K562 (cell line): Measurements from ENCODE around the gene PALLD. TPM values are rescaled to one million over a fixed set of nuclear protein-coding genes. Genes with fewer than 3 reads are reported as not detected.

Experiments used
- ATAC-seq: fragments of 200-7000 bp; cut with Tn5 transposase; 3 replicates; pipeline ENCODE4 v1.9.1; 2020; ENCODE audit warnings: moderate library complexity
- BruUV-seq: library from RNA; stranded (reverse); fragments of 400-500 nt; replicated peaks from 2 replicates; lab custom pipeline; 2021; lab: Mats Ljungman, UMichigan
- CTCF ChIA-PET: fragments of 300-600 bp; formaldehyde crosslinking; extraction: SDS; loops from one replicate; lab custom pipeline; 2021; ENCODE audit warnings: low intra/inter-chr PET ratio; lab: Yijun Ruan, JAX
- POLR2A ChIA-PET: fragments of 300-600, 350-650 bp; sonication (Branson Sonifier 250); formaldehyde crosslinking; extraction: SDS; loops from one replicate; lab custom pipeline; 2021; ENCODE audit warnings: antibody characterized with exemption, inconsistent platforms; lab: Yijun Ruan, JAX
- DNase-seq, 4 experiments: peaks; one replicate each; pipeline versions ENCODE4 v3.0.0 to v3.0.0-alpha.2; 2011 to 2018; ENCODE audit warnings: low spot score in 3 of 4, mixed read lengths in 3 of 4; ENCODE audit errors: extremely low read depth in 1 of 4
- FAIRE-seq: peaks from 2 replicates; lab custom pipeline; 2011; peaks lifted over from hg19 to GRCh38; lab: Jason Lieb, UNC
- H2AFZ ChIP-seq: 2 replicates; pipeline ENCODE4 v1.6.0; 2011; ENCODE audit warnings: low read depth, low read length, control low read depth, inconsistent platforms
- H3K27ac ChIP-seq: fragments of 200-600 bp; 3 replicates; pipeline ENCODE4 v1.8.0; 2011; ENCODE audit warnings: low read depth, mild to moderate bottlenecking, control low read depth, inconsistent platforms, low read length, moderate library complexity, mixed read lengths; ENCODE audit errors: extremely low read depth
- H3K27me3 ChIP-seq, 2 experiments: fragments of 300-600 bp in 1 of 2; 2 replicates in 1 of 2; 3 replicates in 1 of 2; pipeline versions ENCODE4 v1.6.0 to v1.8.0; 2011; ENCODE audit warnings: inconsistent platforms in 2 of 2, low read length in 2 of 2, mild to moderate bottlenecking in 1 of 2, mixed read lengths in 1 of 2, moderate library complexity in 1 of 2; ENCODE audit not compliant: control insufficient read depth in 2 of 2, insufficient read depth in 2 of 2
- H3K36me3 ChIP-seq: fragments of 300-600 bp; 3 replicates; pipeline ENCODE4 v1.8.0; 2011; ENCODE audit warnings: mild to moderate bottlenecking, low read length, inconsistent platforms; ENCODE audit not compliant: control insufficient read depth, insufficient read depth
- H3K4me1 ChIP-seq, 2 experiments: fragments of 200-600 bp in 1 of 2; replicated peaks in 1 of 2; 2 replicates in 1 of 2; 3 replicates in 1 of 2; pipeline versions ENCODE4 v1.5.1 to v1.8.0; 2011; ENCODE audit warnings: inconsistent platforms in 2 of 2, low read length in 2 of 2, mild to moderate bottlenecking in 1 of 2, mixed read lengths in 1 of 2, moderate library complexity in 1 of 2; ENCODE audit not compliant: control insufficient read depth in 2 of 2, insufficient read depth in 2 of 2
- H3K4me2 ChIP-seq: 2 replicates; pipeline ENCODE4 v1.6.1; 2011; ENCODE audit warnings: low read length, control low read depth, inconsistent platforms, mixed read lengths; ENCODE audit not compliant: insufficient read depth
- H3K4me3 ChIP-seq: fragments of 200-600 bp; sonication (generic), shearing (Covaris generic); 2 replicates; pipeline ENCODE4 v1.5.1; 2016; ENCODE audit warnings: control low read depth, inconsistent platforms
- H3K79me2 ChIP-seq: fragments of 200-600 bp; 3 replicates; pipeline ENCODE4 v1.8.0; 2011; ENCODE audit warnings: low read length, inconsistent platforms; ENCODE audit not compliant: control insufficient read depth, insufficient read depth
- H3K9ac ChIP-seq, 2 experiments: 2 replicates each; pipeline versions ENCODE4 v1.6.0 to v1.6.1; 2011; ENCODE audit warnings: low read depth in 2 of 2, low read length in 2 of 2, control low read depth in 1 of 2, inconsistent platforms in 1 of 2, mild to moderate bottlenecking in 1 of 2, mixed read lengths in 1 of 2; ENCODE audit not compliant: insufficient read depth in 1 of 2
- H3K9me1 ChIP-seq: one replicate; pipeline ENCODE4 v1.6.0; 2011; ENCODE audit warnings: inconsistent platforms, mild to moderate bottlenecking, low read length, moderate library complexity; ENCODE audit not compliant: control insufficient read depth, insufficient read depth
- H3K9me3 ChIP-seq: replicated peaks from 2 replicates; pipeline ENCODE4 v1.5.1; 2011; ENCODE audit warnings: low read depth, low read length, inconsistent platforms; ENCODE audit not compliant: control insufficient read depth, insufficient read depth
- H4K20me1 ChIP-seq: replicated peaks from 2 replicates; pipeline ENCODE4 v1.6.1; 2011; ENCODE audit warnings: low read length, inconsistent platforms, mixed read lengths; ENCODE audit not compliant: control insufficient read depth, insufficient read depth
- CTCF ChIP-seq, 3 experiments: IDR thresholded peaks in 2 of 3; conservative IDR thresholded peaks in 1 of 3; 2 replicates each; pipeline ENCODE4 v1.5.1; 2011 to 2012; ENCODE audit warnings: low read length in 3 of 3, mild to moderate bottlenecking in 3 of 3, control low read depth in 2 of 3, improper control_type of control experiment in 1 of 3, inconsistent platforms in 1 of 3, low read depth in 1 of 3, mixed read lengths in 1 of 3, moderate library complexity in 1 of 3; ENCODE audit not compliant: insufficient read depth in 2 of 3
- DACH1 ChIP-seq: fragments of 450-650 bp; IDR thresholded peaks from 2 replicates; pipeline ENCODE4 v1.6.1; 2018; ENCODE audit not compliant: partially characterized antibody
- FOXK2 ChIP-seq, 2 experiments: fragments of 450-650 bp; IDR thresholded peaks in 1 of 2; conservative IDR thresholded peaks in 1 of 2; 2 replicates each; pipeline ENCODE4 v1.6.1; 2016; ENCODE audit warnings: low read depth in 2 of 2, mild to moderate bottlenecking in 1 of 2
- RAD21 ChIP-seq, 2 experiments: fragments of 250-450 bp in 1 of 2; fragments of 450-650 bp in 1 of 2; sonication (Bioruptor Pico) in 1 of 2; formaldehyde crosslinking in 1 of 2; IDR thresholded peaks in 1 of 2; conservative IDR thresholded peaks in 1 of 2; 2 replicates each; pipeline versions ENCODE4 v1.4.0 to v1.8.0; 2020 to 2022; ENCODE audit warnings: mild to moderate bottlenecking in 2 of 2, moderate library complexity in 1 of 2
- ZNF24 ChIP-seq: fragments of 450-650 bp; IDR thresholded peaks from 2 replicates; pipeline ENCODE4 v1.6.1; 2016
- WGBS: fragments of 100-300 bp; shearing (Covaris generic); methylation state at CpG from one replicate; pipeline ENCODE4 v1.1.6; 2016; ENCODE audit warnings: low coverage, mixed read lengths; ENCODE audit not compliant: insufficient coverage; ENCODE audit errors: missing lambda C conversion rate; 5-methylcytosine and 5-hydroxymethylcytosine counted together
- in situ Hi-C: fragments of 300-500 bp; cut with MboI; formaldehyde crosslinking; loops from 4 replicates; pipeline ENCODE4 v1.15.0; 2018; ENCODE audit warnings: inconsistent platforms, mixed read lengths
- intact Hi-C: fragments of 100-400 bp; cut with micrococcal nuclease; formaldehyde crosslinking; loops from 2 replicates; pipeline ENCODE4 v1.14.2; 2022
- polyA plus RNA-seq, 8 experiments: library from polyadenylated mRNA; depleted of rRNA in 4 of 8; stranded (reverse) in 5 of 8; unstranded in 3 of 8; fragments of >200 nt; fragmentation: Nextera tagmentation in 2 of 8; fragmentation: Illumina TruSeq in 1 of 8; extraction: Ambion mirVana in 2 of 8; extraction: Trizol in 1 of 8; gene quantifications; 2 replicates each; pipeline versions ENCODE4 v1.2.1 to v1.2.3, GENCODE V29; 2011 to 2014; ENCODE audit warnings: inconsistent platforms in 1 of 8, missing spikeins in 1 of 8
- total RNA-seq, 7 experiments: library from RNA; depleted of rRNA in 6 of 7; stranded (reverse); fragments of >200 nt in 6 of 7; fragmentation: Illumina TruSeq in 2 of 7; extraction: Trizol in 2 of 7; gene quantifications; 2 replicates each; pipeline versions ENCODE4 v1.2.1 to v1.2.3, GENCODE V29; 2011 to 2021; ENCODE audit warnings: low replicate concordance in 1 of 7

Gene PALLD
- total and polyA plus RNA-seq, 9 of the 15 experiments (the other 6 are each of a cell fraction or from before 2014, with no cell fraction given): 0.01 to 0.35 (median 0.06) TPM; not detected in 3

- Histone ChIP-seq H4K20me1 (no peaks in the 10 kb centered on the region), H3K9me3 (no peaks in the 10 kb centered on the region), H3K4me3 (no peak overlapping the region), H3K4me1 (no peaks in the 10 kb centered on the region; a peak in 1 of 5 replicates), H3K79me2 (no peaks in the 10 kb centered on the region), H3K4me2 (no peak overlapping the region), H3K9me1 (no peaks in the 10 kb centered on the region), H3K36me3 (no peaks in the 10 kb centered on the region), H3K9ac (no peak overlapping the region), H3K27ac (no peak overlapping the region), H2AFZ (no peak overlapping the region), H3K27me3 (peaks cover 0 to 4% of the 10 kb centered on the region in 2 experiments; a peak in 1 of 5 replicates)
- DNase-seq: peak in 2 of 4 experiments; percentile 12 to 42
- in situ Hi-C loops: no loop called here
- no TSS peak for BruUV-seq
- FAIRE-seq: peak; percentile 40
- intact Hi-C loops: loop anchor here (2.0 kb wide), 1 partner anchor 402 kb away; no protein-coding TSS in a partner anchor
- POLR2A ChIA-PET: no interaction called here
- no peak for ATAC-seq
- TF ChIP-seq RAD21 (CRISPR knock-in tag; conservative IDR thresholded peaks at IDR 0.05 in 1 of 2, IDR thresholded peaks at IDR 0.05 in 1 of 2) (peak; percentile 33 to 40; a peak in 2 of 4 replicates), FOXK2 (conservative IDR thresholded peaks at IDR 0.05 in 1 of 2, IDR thresholded peaks at IDR 0.05 in 1 of 2; ENCODE audit: low read depth in 2 of 2) (no peak), DACH1 (no peak), CTCF (IDR thresholded peaks at IDR 0.05 in 2 of 3, conservative IDR thresholded peaks at IDR 0.05 in 1 of 3; ENCODE audit: insufficient read depth in 2 of 3, low read depth in 1 of 3, low read length in 3 of 3) (peak in 2 of 3 experiments; percentile 20 to 49; a peak in 2 of 6 replicates), ZNF24 (no peak)
- WGBS: 0% methylated on average over 3 of the region's 3 CpGs
- CTCF ChIA-PET: interaction anchor here (1.3 kb wide), 1 partner anchor 403 kb away, joined by 4 read pairs; no protein-coding TSS in a partner anchor
Observed at GRCh38 chr4:168514249-168514852, 17.5 kb downstream of the PALLD start.
